Epithelial cell of proximal tubule (primary cell): ENCODE data around the gene CCR5AS.

Experiments used
- DNase-seq: peaks from one replicate; pipeline ENCODE4 v3.0.0-alpha.2; 2011; ENCODE audit warnings: low read depth
- H3K4me3 ChIP-seq: 2 replicates; pipeline ENCODE4 v1.5.1; 2011; ENCODE audit warnings: low read depth, mild to moderate bottlenecking, low read length
- CTCF ChIP-seq: conservative IDR thresholded peaks from 2 replicates; pipeline ENCODE4 v1.5.1; 2012; ENCODE audit warnings: low read depth, mild to moderate bottlenecking, low read length

CCR5AS gene

DNA sequence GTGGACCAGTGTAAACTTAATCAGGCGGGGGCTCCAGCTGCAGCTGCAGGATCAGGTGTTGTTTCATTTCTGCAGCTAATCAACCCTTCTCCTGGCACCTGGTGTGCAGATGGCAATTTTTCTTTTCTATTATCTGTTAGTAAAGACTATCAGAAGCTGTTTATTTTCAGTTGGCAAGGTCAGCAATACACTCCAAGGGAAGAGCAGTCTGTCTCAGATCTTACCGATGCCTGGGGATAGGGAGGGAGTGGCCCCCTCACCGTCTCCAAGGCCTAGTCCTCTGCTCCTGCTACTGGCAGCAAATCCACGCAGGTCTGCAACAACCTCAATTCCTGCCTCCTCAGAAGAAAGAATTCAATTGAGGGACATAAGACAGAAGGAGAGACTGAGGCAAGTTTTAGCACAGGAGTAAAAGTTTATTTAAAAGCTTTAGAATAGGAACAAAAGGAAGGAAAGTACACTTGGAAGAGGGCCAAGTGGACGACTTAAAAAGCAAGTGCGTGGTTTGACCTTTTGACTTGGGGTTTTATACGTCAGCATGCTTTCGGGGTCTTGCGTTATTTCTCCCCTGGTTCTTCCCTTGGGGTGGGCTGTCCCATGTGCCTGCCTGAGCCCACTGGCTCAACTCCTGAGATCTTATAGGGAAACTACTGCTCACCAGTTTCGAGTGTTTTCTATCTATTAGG lies 9.4 kb upstream of the CCR5AS start:
- H3K4me3 ChIP-seq: no peak overlapping the region
- no peak for TF ChIP-seq CTCF
- no peak for DNase-seq

- H3K4me3 ChIP-seq: no peak overlapping the region
- no peak for TF ChIP-seq CTCF
- no peak for DNase-seq
Measured at GRCh38 chr3:46414739-46415138, 7.9 kb upstream of the CCR5AS start.

- DNase-seq: no peak
- no peak overlapping the region for H3K4me3 ChIP-seq
- no peak for TF ChIP-seq CTCF
Measured at GRCh38 chr3:46413951-46414350, 7.1 kb upstream of the CCR5AS start.

DNA sequence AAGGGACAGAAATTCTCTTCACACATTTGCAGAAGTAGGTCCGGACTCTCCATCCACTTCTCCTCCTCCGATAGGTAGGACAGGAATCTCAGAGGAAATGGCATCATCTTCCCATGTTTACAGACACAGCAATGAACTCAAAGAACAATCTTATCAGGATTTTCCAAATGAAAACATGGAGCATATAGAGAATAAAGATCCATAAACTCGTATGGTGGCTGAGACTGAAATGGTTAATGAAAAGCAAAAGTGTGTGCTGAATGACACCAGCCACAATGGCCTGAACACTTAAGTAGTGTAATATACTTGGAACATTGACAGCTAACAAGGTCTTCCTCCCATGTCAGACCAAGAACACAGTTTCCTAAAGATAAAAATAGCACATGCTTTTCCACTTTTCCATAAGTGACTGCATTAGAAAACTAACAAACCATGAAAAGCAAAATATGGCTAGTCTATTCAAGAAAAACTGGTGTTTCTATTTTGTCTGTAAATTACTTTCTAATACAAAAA lies 6.0 kb upstream of the CCR5AS start:
- no peak for DNase-seq
- no peak overlapping the region for H3K4me3 ChIP-seq
- no peak for TF ChIP-seq CTCF

GRCh38 chr3:46411271-46411670 lies 4.4 kb upstream of the CCR5AS start:
- TF ChIP-seq CTCF: no peak
- DNase-seq: no peak
- H3K4me3 ChIP-seq: no peak overlapping the region

- TF ChIP-seq CTCF: no peak
- DNase-seq: no peak
- no peak overlapping the region for H3K4me3 ChIP-seq
Measured at GRCh38 chr3:46410669-46411068, 3.8 kb upstream of the CCR5AS start.
